ENCODE data around the gene YY1. TPM values are rescaled to one million over a fixed set of nuclear protein-coding genes. Genes with fewer than 3 reads are reported as not detected.
A peak's percentile ranks its signal among the peaks of the same experiment; 100 is the strongest.

YY1 gene
- total and polyA plus RNA-seq, 4 experiments from 2014 or later = 8.9 to 90.3 (median 54.5) TPM

- Mint-ChIP-seq H3K27me3 (no peaks in the 10 kb centered on the region), H3K9me3 (peaks cover 0 to under 1% (median 0%) of the 10 kb centered on the region in 8 donors), H3K27ac (peak overlapping the region; percentile 81 to 96 (median 91)), H3K4me1 (peaks cover 7 to 19% (median 9%) of the 10 kb centered on the region in 4 donors), H3K36me3 (no peaks in the 10 kb centered on the region), H3K4me3 (peak overlapping the region; percentile 54 to 70 (median 66))
- Histone ChIP-seq H3K9me3 (ENCODE audit: control insufficient read depth in 1 of 2, low read length in 2 of 2) (no peaks in the 10 kb centered on the region), H3K36me3 (ENCODE audit: insufficient read depth, low read length) (no peaks in the 10 kb centered on the region), H3K27ac (ENCODE audit: low read depth, low read length) (peak overlapping the region; percentile 60), H3K4me1 (ENCODE audit: insufficient read depth, low read length) (peaks cover 13% of the 10 kb centered on the region), H3K4me3 (ENCODE audit: low read length in 2 of 2) (peak overlapping the region in 1 of 2 donors; percentile 45), H3K27me3 (ENCODE audit: insufficient read depth, low read length) (no peaks in the 10 kb centered on the region)
- intact Hi-C loops (cut with micrococcal nuclease) = loop anchor here (1.0 to 5.0 kb wide), 11 partner anchors 21 to 511 kb away; partner anchors contain the start of genes CYP46A1 and WDR25
- DNase-seq = no peak
- POLR2A ChIA-PET (ENCODE audit: partially characterized antibody) = interaction anchor here (0.9 to 3.4 kb wide), 26 partner anchors 20 to 211 kb away, joined by 3 to 44 read pairs (median 4); partner anchors contain the start of genes DEGS2, EVL and YY1
- CTCF ChIA-PET (ENCODE audit: partially characterized antibody) = interaction anchor here (0.5 to 7.9 kb wide), 54 partner anchors 8 to 223 kb away, joined by 3 to 116 read pairs (median 5); partner anchors contain the start of genes DEGS2 and EVL
Observed at GRCh38 chr14:100193417-100194357, 45.3 kb upstream of the YY1 start.

- POLR2A ChIA-PET (ENCODE audit: partially characterized antibody) = no interaction called here
- Mint-ChIP-seq H3K27ac (no peak overlapping the region), H3K36me3 (no peaks in the 10 kb centered on the region), H3K27me3 (no peaks in the 10 kb centered on the region), H3K4me3 (no peak overlapping the region), H3K9me3 (no peaks in the 10 kb centered on the region), H3K4me1 (peaks cover 0 to 5% (median 0%) of the 10 kb centered on the region in 4 donors)
- Histone ChIP-seq H3K9me3 (ENCODE audit: control insufficient read depth in 1 of 2, low read length in 2 of 2) (no peaks in the 10 kb centered on the region), H3K4me1 (ENCODE audit: insufficient read depth, low read length) (no peaks in the 10 kb centered on the region), H3K27ac (ENCODE audit: low read depth, low read length) (no peak overlapping the region), H3K27me3 (ENCODE audit: insufficient read depth, low read length) (no peaks in the 10 kb centered on the region), H3K4me3 (ENCODE audit: low read length in 2 of 2) (no peak overlapping the region), H3K36me3 (ENCODE audit: insufficient read depth, low read length) (no peaks in the 10 kb centered on the region)
- intact Hi-C loops (cut with micrococcal nuclease) = no loop called here
- CTCF ChIA-PET (ENCODE audit: partially characterized antibody) = no interaction called here
- no peak for DNase-seq
Observed at GRCh38 chr14:100199240-100199860, 39.6 kb upstream of the YY1 start.

- CTCF ChIA-PET (ENCODE audit: partially characterized antibody) = interaction anchor here (1.6 kb wide), 1 partner anchor 7 kb away, joined by 4 read pairs; no protein-coding TSS in a partner anchor
- no peak overlapping the region for H3K27ac Mint-ChIP-seq
- Histone ChIP-seq H3K4me3 (ENCODE audit: low read length in 2 of 2) (no peak overlapping the region), H3K9me3 (ENCODE audit: control insufficient read depth in 1 of 2, low read length in 2 of 2) (no peaks in the 10 kb centered on the region), H3K4me1 (ENCODE audit: insufficient read depth, low read length) (no peaks in the 10 kb centered on the region), H3K27ac (ENCODE audit: low read depth, low read length) (no peak overlapping the region), H3K36me3 (ENCODE audit: insufficient read depth, low read length) (no peaks in the 10 kb centered on the region), H3K27me3 (ENCODE audit: insufficient read depth, low read length) (no peaks in the 10 kb centered on the region)
- no peak for DNase-seq
- H3K4me3 Mint-ChIP-seq = no peak overlapping the region
- no peaks in the 10 kb centered on the region for H3K9me3 Mint-ChIP-seq
- H3K36me3 Mint-ChIP-seq = no peaks in the 10 kb centered on the region
- no peaks in the 10 kb centered on the region for H3K4me1 Mint-ChIP-seq
- no peaks in the 10 kb centered on the region for H3K27me3 Mint-ChIP-seq
- intact Hi-C loops (cut with micrococcal nuclease) = no loop called here
- POLR2A ChIA-PET (ENCODE audit: partially characterized antibody) = no interaction called here
Observed at GRCh38 chr14:100200311-100200710, 38.6 kb upstream of the YY1 start.

- no peaks in the 10 kb centered on the region for H3K9me3 ChIP-seq (ENCODE audit: control insufficient read depth in 1 of 2, low read length in 2 of 2)
- H3K36me3 ChIP-seq (ENCODE audit: insufficient read depth, low read length) = no peaks in the 10 kb centered on the region
- H3K4me1 ChIP-seq (ENCODE audit: insufficient read depth, low read length) = no peaks in the 10 kb centered on the region
- no peak for DNase-seq
- no peak overlapping the region for H3K4me3 ChIP-seq (ENCODE audit: low read length in 2 of 2)
- H3K27me3 Mint-ChIP-seq = peaks cover 0 to 1% of the 10 kb centered on the region in 2 donors
- no peaks in the 10 kb centered on the region for H3K9me3 Mint-ChIP-seq
- no peaks in the 10 kb centered on the region for H3K4me1 Mint-ChIP-seq
- intact Hi-C loops (cut with micrococcal nuclease) = no loop called here
- H3K27ac Mint-ChIP-seq = no peak overlapping the region
- ChIA-PET POLR2A (ENCODE audit: partially characterized antibody) (no interaction called here), CTCF (ENCODE audit: partially characterized antibody) (interaction anchor here (1.6 kb wide), 1 partner anchor 9 kb away, joined by 4 read pairs; no protein-coding TSS in a partner anchor)
- H3K27ac ChIP-seq (ENCODE audit: low read depth, low read length) = no peak overlapping the region
- H3K36me3 Mint-ChIP-seq = no peaks in the 10 kb centered on the region
- no peak overlapping the region for H3K4me3 Mint-ChIP-seq
- no peaks in the 10 kb centered on the region for H3K27me3 ChIP-seq (ENCODE audit: insufficient read depth, low read length)
Observed at GRCh38 chr14:100201701-100202100, 37.2 kb upstream of the YY1 start.

GRCh38 chr14:100202712-100203111 lies 36.2 kb upstream of the YY1 start:
- Histone ChIP-seq H3K4me1 (ENCODE audit: insufficient read depth, low read length) (no peaks in the 10 kb centered on the region), H3K36me3 (ENCODE audit: insufficient read depth, low read length) (no peaks in the 10 kb centered on the region), H3K27ac (ENCODE audit: low read depth, low read length) (no peak overlapping the region), H3K27me3 (ENCODE audit: insufficient read depth, low read length) (no peaks in the 10 kb centered on the region), H3K9me3 (ENCODE audit: control insufficient read depth in 1 of 2, low read length in 2 of 2) (no peaks in the 10 kb centered on the region), H3K4me3 (ENCODE audit: low read length in 2 of 2) (no peak overlapping the region)
- no peak overlapping the region for H3K27ac Mint-ChIP-seq
- no peaks in the 10 kb centered on the region for H3K36me3 Mint-ChIP-seq
- ChIA-PET POLR2A (ENCODE audit: partially characterized antibody) (no interaction called here), CTCF (ENCODE audit: partially characterized antibody) (interaction anchor here (0.9 to 3.3 kb wide), 2 partner anchors 9 to 20 kb away, joined by 4 to 25 read pairs; no protein-coding TSS in a partner anchor)
- no peak for DNase-seq
- peaks cover 0 to 4% of the 10 kb centered on the region in 2 donors for H3K27me3 Mint-ChIP-seq
- peaks cover 0 to 1% (median 0%) of the 10 kb centered on the region in 4 donors for H3K4me1 Mint-ChIP-seq
- intact Hi-C loops (cut with micrococcal nuclease) = no loop called here
- H3K4me3 Mint-ChIP-seq = no peak overlapping the region
- no peaks in the 10 kb centered on the region for H3K9me3 Mint-ChIP-seq

- Histone ChIP-seq H3K27me3 (ENCODE audit: insufficient read depth, low read length) (no peaks in the 10 kb centered on the region), H3K4me3 (ENCODE audit: low read length in 2 of 2) (no peak overlapping the region), H3K27ac (ENCODE audit: low read depth, low read length) (no peak overlapping the region), H3K4me1 (ENCODE audit: insufficient read depth, low read length) (no peaks in the 10 kb centered on the region), H3K9me3 (ENCODE audit: control insufficient read depth in 1 of 2, low read length in 2 of 2) (no peaks in the 10 kb centered on the region), H3K36me3 (ENCODE audit: insufficient read depth, low read length) (no peaks in the 10 kb centered on the region)
- intact Hi-C loops (cut with micrococcal nuclease) = no loop called here
- peaks cover 0 to 1% (median 0%) of the 10 kb centered on the region in 4 donors for H3K4me1 Mint-ChIP-seq
- CTCF ChIA-PET (ENCODE audit: partially characterized antibody) = interaction anchor here (0.6 to 3.3 kb wide), 3 partner anchors 10 to 100 kb away, joined by 3 to 25 read pairs (median 4); no protein-coding TSS in a partner anchor
- no peak overlapping the region for H3K27ac Mint-ChIP-seq
- POLR2A ChIA-PET (ENCODE audit: partially characterized antibody) = interaction anchor here (1.6 kb wide), 1 partner anchor 11 kb away, joined by 5 read pairs; no protein-coding TSS in a partner anchor
- no peak overlapping the region for H3K4me3 Mint-ChIP-seq
- H3K27me3 Mint-ChIP-seq = peaks cover 0 to 4% of the 10 kb centered on the region in 2 donors
- no peaks in the 10 kb centered on the region for H3K36me3 Mint-ChIP-seq
- H3K9me3 Mint-ChIP-seq = no peaks in the 10 kb centered on the region
- no peak for DNase-seq
Observed at GRCh38 chr14:100203146-100203545, 35.8 kb upstream of the YY1 start.

Measured in CD4-positive, alpha-beta memory T cell (primary cell).